GM18511 (cell line): Measurements from ENCODE around the gene C6orf62.
"Not testable (repeated sequence)": the region's sequence is repeated elsewhere in the genome, so short reads cannot be mapped to it uniquely, and the experiment has no call there.

Source experiments
- ATAC-seq: cut with Tn5 transposase; IDR thresholded peaks from one replicate; pipeline ENCODE4 v1.9.1; 2021; ENCODE audit warnings: mild to moderate bottlenecking, moderate library complexity; ENCODE audit not compliant: unreplicated experiment

C6orf62 gene

GRCh38 chr6:24743265-24743943 is 24.4 kb upstream of the C6orf62 start:
- peak; percentile 90 for ATAC-seq

GRCh38 chr6:24742216-24742738 is 23.3 kb upstream of the C6orf62 start:
- no peak for ATAC-seq

- ATAC-seq: no peak
Observed at GRCh38 chr6:24740861-24741260, 21.9 kb upstream of the C6orf62 start.

- ATAC-seq: no peak
Observed at GRCh38 chr6:24738741-24739140, 19.8 kb upstream of the C6orf62 start.

- not testable (repeated sequence) for ATAC-seq
Observed at GRCh38 chr6:24734710-24735109, 15.8 kb upstream of the C6orf62 start.

- no peak for ATAC-seq
Observed at GRCh38 chr6:24734166-24734565, 15.2 kb upstream of the C6orf62 start.

- ATAC-seq: not testable (repeated sequence)
Observed at GRCh38 chr6:24731456-24732134, 12.6 kb upstream of the C6orf62 start.

- not testable (repeated sequence) for ATAC-seq
Observed at GRCh38 chr6:24730653-24731052, 11.7 kb upstream of the C6orf62 start.

- no peak for ATAC-seq
Observed at GRCh38 chr6:24723270-24723669, 4.3 kb upstream of the C6orf62 start.

GRCh38 chr6:24721461-24722215 is 2.7 kb upstream of the C6orf62 start:
- ATAC-seq: peak; percentile 48

- ATAC-seq: peak; percentile 88
Observed at GRCh38 chr6:24720604-24721460, 1.9 kb upstream of the C6orf62 start.

- no peak for ATAC-seq
Observed at GRCh38 chr6:24720131-24720603, 1.2 kb upstream of the C6orf62 start.

- no peak for ATAC-seq
Observed at GRCh38 chr6:24718449-24719124, 367 bp downstream of the C6orf62 start.

- ATAC-seq: not testable (repeated sequence)
Observed at GRCh38 chr6:24716602-24717148, 2.3 kb downstream of the C6orf62 start.

GRCh38 chr6:24710519-24711303 is 8.2 kb downstream of the C6orf62 start:
- no peak for ATAC-seq

- no peak for ATAC-seq
Observed at GRCh38 chr6:24709014-24709711, 9.8 kb downstream of the C6orf62 start.

GRCh38 chr6:24708612-24709011 is 10.3 kb downstream of the C6orf62 start:
- ATAC-seq: no peak

GRCh38 chr6:24704468-24704867 is 14.5 kb downstream of the C6orf62 start:
- ATAC-seq: no peak
